ENCODE measurements around the gene JAKMIP2. TPM values are rescaled to one million over a fixed set of nuclear protein-coding genes. Genes with fewer than 3 reads are reported as not detected.
"Not testable (repeated sequence)": the region's sequence is repeated elsewhere in the genome, so short reads cannot be mapped to it uniquely, and the experiment has no call there.

JAKMIP2 gene
- polyA plus RNA-seq, 10 donors, result 0.80 to 4.2 (median 1.9) TPM

DNA sequence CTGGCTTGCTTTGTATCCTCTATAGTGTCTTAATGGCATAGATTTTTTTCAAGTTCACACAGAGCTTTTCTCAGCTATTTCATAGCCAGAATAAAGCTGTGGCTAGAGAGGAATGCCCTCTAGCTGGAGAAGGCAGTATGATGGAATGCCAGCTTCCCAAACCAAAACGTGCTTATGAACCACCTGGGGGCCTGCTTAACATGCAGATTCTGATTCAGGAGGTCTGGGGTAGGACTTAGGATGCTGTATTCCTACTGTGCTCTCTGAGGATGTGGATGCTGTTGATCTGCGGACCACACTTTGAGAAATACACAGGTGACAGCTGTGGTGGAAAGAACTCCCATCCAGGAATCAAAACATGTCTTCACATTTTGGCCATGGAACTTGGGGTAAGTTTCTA, 222.8 kb downstream of the JAKMIP2 start:
- DNase-seq, result peak in 1 of 3 donors; percentile 59

DNA sequence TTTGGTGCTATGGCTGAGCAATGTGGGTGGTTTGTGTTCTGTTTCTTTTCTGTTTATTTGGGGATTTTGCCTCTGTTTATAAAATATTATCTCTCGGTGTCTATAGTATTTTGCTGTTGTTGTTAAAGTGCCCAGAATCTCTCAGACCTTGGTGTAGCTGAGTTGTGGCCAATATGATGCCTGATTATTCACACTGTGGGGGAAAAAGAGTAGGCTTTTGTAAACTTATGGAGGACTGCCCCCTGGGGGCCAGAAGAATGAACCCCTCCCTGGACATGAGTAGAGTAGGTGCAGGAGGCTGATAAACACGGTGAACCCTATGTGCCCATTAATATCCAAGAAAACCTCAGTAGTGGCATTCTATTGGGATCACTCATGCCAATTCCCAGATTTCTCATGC, 223.7 kb downstream of the JAKMIP2 start:
- peak in 1 of 3 donors; percentile 75 for DNase-seq

DNA sequence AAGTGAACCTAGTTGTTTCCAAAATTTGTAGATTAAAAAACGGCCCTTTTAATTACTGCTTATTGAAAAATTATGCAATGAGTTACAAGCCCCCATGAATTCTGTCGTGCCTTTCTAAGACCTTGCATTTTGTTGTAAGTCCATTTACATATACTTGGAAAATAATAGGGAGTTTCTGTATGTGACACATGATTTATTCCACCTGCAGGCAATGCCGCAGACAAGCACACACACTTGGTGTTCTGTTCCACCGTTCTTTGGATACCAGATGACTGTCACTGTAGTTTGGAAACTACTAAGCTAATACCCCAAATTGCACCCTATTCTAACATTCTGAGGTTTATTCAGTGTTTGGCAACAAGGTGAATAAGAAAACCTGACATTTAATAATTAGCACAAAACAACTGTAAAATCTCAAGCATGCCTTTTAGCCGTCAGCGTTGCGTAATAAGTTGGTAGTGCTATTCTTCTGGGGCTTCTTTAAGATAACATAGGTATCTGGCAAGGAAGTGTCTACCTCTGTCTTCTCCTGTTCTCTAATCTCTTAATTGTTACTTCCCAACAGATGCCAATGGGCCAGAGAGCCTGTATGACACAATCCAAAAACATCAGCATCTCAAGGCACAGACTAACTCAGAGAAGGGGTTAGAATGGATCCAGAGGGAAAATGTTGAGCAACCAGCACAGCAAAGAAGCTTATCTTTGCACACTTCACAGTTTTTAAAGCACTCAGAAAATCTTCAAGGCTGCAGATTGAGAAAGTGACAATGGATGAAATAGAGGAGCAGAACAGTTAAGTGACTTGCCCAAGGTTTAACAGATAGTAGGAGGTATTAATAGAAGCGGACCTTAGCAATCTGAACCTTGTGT, 224.4 kb downstream of the JAKMIP2 start:
- no peak for DNase-seq

DNA sequence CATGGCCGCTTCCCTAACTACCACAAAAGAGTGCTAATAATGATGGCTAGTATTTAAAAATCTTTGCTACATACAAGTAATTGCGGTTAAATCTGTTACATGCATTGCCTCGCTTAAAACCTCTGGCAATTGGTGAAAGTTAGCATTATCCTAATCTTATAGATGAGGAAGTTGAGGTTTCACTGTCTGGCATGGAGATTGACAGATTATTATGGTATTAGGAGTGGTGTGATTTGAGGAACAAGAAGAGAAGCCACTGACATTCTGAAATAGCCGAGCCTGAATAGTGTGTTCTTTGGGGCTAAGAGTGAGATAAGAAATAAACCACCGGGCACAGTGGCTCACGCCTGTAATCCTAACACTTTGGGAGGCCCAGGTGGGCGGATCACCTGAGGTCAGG, 227.4 kb downstream of the JAKMIP2 start:
- DNase-seq, result no peak

DNA sequence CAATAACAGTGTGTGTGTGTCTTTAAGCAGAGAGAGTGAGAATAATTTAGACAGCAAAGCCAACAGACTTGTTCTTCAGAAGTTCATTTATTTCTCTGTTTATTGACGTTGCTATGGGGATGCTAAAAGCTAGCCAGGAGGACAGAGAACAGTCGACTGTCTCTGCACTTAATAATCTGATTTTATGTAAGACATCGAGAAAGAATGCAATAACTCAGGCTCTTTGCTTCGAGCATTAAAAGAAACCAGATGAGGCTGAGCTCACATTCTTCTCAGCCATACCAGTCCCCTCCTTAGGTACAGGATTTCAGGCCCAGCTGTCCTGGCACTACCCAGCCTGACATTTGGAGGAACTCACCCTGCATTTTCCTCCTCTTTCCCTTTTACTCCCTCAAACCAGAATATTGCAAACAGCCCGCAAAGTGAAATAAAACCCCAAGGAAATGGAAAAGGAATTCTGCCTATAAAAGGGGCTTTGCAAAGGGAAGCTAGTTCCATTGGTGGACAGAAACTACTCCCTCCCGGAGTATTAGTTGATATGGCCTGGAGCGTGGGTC, 228.2 kb downstream of the JAKMIP2 start:
- DNase-seq, result peak; percentile 92 to 96 (median 95)

DNA sequence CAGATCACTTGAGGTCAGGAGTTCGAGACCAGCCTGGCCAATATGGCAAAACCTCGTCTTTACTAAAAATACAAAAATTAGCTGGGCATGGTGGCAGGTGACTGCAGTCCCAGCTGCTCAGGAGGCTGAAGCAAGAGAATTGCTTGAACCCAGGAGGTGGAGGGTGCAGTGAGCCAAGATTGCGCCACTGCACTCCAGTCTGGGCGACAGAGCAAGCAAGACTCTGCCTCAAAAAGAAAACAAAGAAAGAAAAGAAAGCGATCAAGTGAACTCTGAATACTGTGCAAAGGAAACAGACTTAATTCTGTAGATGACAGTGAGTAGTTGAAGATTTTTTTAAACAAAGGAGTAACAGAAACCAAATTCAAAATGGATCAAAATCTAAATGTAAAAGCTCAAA, 228.7 kb downstream of the JAKMIP2 start:
- DNase-seq, result not testable (repeated sequence)

DNA sequence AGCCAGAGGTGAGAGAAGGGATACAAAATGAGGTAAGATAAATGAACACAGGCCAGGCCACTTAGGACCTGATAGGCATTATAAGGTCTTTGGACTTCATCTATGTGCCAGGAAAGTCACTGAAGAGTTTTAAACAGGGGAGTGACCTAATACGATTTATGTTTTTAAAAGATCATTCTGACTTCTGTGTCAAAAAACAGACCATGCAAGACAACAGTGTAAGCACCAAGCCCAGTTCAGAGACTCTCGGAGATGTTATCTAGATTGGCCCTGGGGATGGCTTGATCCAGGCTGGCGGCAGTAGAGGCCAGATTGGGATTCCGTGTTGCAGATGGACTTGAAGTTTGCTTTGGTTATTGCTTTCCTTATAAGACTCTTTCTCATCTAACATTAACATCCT, 229.6 kb downstream of the JAKMIP2 start:
- DNase-seq, result peak in 1 of 3 donors; percentile 76

DNA sequence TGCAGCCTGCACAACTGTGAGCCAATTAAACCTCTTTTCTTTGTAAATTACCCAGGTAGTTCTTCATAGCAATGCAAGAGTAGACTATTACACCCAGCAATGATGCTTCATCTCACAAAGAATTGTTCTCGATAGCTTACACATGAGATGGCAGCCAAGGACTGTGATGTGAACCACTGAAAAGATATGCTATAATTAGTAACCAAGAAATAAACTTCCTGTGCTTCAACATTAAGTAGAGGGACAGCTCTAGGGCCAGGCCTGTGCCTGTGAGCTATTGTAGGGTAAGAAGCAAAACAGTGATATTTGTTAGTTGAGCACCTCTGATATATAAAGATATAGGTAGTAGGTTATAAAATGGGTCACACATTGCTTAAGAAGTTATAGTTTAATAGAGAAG, 230.9 kb downstream of the JAKMIP2 start:
- no peak for DNase-seq

DNA sequence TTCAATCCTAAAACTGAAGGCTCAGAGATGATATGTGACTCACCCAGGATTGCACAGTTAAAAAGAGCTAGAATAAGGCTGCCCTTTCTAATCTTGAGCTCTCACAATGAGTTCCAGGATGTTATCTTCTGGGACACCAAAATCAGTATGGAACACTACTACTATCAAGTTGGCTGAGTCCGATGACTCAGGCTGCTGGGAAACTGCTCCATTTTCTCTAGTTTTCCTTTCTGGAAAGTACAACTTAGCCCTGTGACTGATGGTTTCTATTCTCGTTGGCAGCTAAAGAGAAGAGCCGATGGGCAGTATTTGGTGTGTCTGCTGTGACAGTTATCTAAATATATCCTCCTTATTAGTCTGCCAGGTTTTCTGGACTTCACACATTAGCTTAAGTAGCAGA, 234.8 kb downstream of the JAKMIP2 start:
- peak in 1 of 3 donors; percentile 25 for DNase-seq

DNA sequence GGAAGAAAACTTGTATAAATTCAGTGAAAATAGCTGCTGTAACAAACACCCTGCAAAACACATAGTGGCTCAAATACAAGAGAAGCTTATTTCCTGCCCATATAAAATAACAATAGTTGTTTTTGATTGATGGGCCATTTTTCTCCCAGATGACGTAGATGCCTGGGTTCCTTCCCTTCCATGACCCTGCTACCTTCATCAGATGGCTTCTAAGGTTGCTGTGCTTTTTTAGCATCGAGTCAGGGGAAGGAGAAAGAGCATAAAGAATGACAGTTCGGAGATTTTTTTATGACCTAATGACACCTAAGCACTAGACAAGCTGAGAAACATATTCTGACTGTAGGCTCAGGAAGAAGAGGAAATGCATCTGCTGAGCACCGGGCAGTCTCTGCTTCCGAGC, 238.0 kb downstream of the JAKMIP2 start:
- DNase-seq, result no peak

DNA sequence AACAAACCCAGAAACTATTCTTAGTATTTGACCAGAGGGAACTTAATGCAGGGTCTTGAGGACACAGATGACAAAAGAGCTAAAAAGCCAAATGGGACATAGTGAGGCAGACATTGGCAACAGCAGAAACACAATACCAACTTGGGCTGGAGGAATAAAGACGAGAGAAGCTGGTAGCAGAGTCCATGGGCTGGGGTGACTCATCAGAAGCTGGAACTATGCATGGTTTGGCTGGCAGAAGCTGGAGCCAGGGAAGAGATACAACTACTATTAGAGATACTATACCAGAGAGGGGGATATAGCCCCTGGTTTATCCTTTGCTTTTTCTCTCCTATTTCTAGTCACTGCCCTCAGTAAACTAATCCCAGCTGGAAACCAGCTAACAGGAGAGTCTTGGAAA, 243.5 kb downstream of the JAKMIP2 start:
- no peak for DNase-seq

DNA sequence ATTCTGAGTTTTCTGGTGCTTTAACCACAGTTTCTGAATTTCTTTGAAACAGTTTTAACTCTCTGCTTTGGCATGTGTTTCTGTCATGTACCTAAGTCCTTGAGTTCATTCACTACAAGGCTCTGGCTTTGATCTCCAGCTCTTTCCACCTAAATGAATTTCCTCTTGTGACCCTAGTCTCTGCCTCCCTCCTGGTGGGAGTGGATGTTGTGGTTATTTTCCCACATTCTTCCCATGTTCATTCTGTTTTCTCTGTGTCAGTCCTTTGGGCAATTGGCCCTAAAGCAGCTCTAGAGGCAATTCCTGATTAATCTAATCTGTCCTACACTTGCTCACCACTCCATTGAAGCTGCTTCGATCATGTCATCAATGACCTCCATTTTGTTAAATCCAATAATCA, 244.3 kb downstream of the JAKMIP2 start:
- DNase-seq, result no peak

Other genes with a start within 250 kb of the JAKMIP2 start
- gene SPINK1, start 48.9 kb upstream of the JAKMIP2 start, polyA plus RNA-seq (ENCODE audit: insufficient read length in 10 of 10), result 1 to 10 TPM in 2 of 10 donors, not detected in 8; 1.9 TPM
- gene SCGB3A2, start 96.0 kb upstream of the JAKMIP2 start, polyA plus RNA-seq (ENCODE audit: insufficient read length in 10 of 10), result not detected
- not detected for gene C5orf46, start 123.8 kb upstream of the JAKMIP2 start, polyA plus RNA-seq (ENCODE audit: insufficient read length in 10 of 10)

All from muscle of back (tissue), 11 donors.